OCI-LY1 (cell line): Measurements from ENCODE around the gene PSMA2.

Experiments
- CTCF ChIP-seq: fragments of 200-600 bp; sonication (generic), shearing (Covaris generic); IDR thresholded peaks from 2 replicates; pipeline ENCODE4 v1.5.1; 2017; ENCODE audit warnings: mild to moderate bottlenecking, antibody characterized with exemption, low read length, moderate library complexity, mixed read lengths
- EZH2 ChIP-seq: fragments of 200-600 bp; sonication (generic), shearing (Covaris generic); IDR thresholded peaks from 2 replicates; pipeline ENCODE4 v1.8.0; 2017; ENCODE audit warnings: borderline replicate concordance, mixed run types, mild to moderate bottlenecking, antibody characterized with exemption, low read length, moderate library complexity, mixed read lengths

GRCh38 chr7:42931447-42931833 is 534 bp downstream of the PSMA2 start:
- TF ChIP-seq CTCF (no peak), EZH2 (no peak)
